Adrenal gland (tissue), 12 donors: ENCODE results near the gene ATPAF2. TPM values are rescaled to one million over a fixed set of nuclear protein-coding genes. Genes with fewer than 3 reads are reported as not detected.
A peak's percentile ranks its signal among the peaks of the same experiment; 100 is the strongest.

Source experiments
- DNase-seq, 7 donors: peaks; one replicate each; pipeline ENCODE4 v3.0.0-alpha.2; 2019 to 2020
- H3K27ac ChIP-seq, 5 donors: fragments of 200-600 bp; sonication (generic) in 4 of 5; 1 replicate in 3 of 5; 2 replicates in 2 of 5; pipeline versions ENCODE4 v1.5.1 to v1.8.0; 2016 to 2020; ENCODE audit warnings: mild to moderate bottlenecking in 1 of 5
- H3K27me3 ChIP-seq: fragments of 200-600 bp; 2 replicates; pipeline ENCODE4 v1.8.0; 2021
- H3K36me3 ChIP-seq, 2 donors: fragments of 200-600 bp; replicated peaks in 1 of 2; 1 replicate in 1 of 2; 2 replicates in 1 of 2; pipeline versions ENCODE4 v1.5.1 to v1.8.0; 2018 to 2022
- H3K4me1 ChIP-seq, 2 donors: fragments of 200-600 bp; replicated peaks in 1 of 2; 1 replicate in 1 of 2; 2 replicates in 1 of 2; pipeline versions ENCODE4 v1.5.1 to v1.8.0; 2018 to 2021
- H3K4me3 ChIP-seq, 4 donors: fragments of 200-600 bp; sonication (generic) in 3 of 4; one replicate each; pipeline ENCODE4 v1.5.1; 2016 to 2018
- H3K9me3 ChIP-seq, 3 donors: fragments of 200-600 bp; sonication (generic) in 1 of 3; replicated peaks in 1 of 3; 1 replicate in 2 of 3; 2 replicates in 1 of 3; pipeline versions ENCODE4 v1.5.1 to v1.8.0; 2016 to 2021
- CTCF ChIP-seq, 6 experiments: fragments of 450-650 bp in 4 of 6; fragments of 200-600 bp in 2 of 6; sonication (generic) in 1 of 6; IDR thresholded peaks; 1 replicate in 5 of 6; 2 replicates in 1 of 6; pipeline versions ENCODE4 v1.5.1 to v1.8.0; 2016 to 2021; ENCODE audit warnings: antibody characterized with exemption in 6 of 6, mild to moderate bottlenecking in 2 of 6, moderate library complexity in 1 of 6
- POLR2A ChIP-seq, 2 donors: fragments of 450-650 bp; IDR thresholded peaks; one replicate each; pipeline ENCODE4 v1.6.1; 2017; ENCODE audit warnings: antibody characterized with exemption in 2 of 2, mild to moderate bottlenecking in 2 of 2, moderate library complexity in 1 of 2
- WGBS, 4 donors: extraction: QIAGEN DNeasy Blood & Tissue Kit in 2 of 4; methylation state at CpG; one replicate each; pipeline versions ENCODE4 v1.1.5 to v1.1.7; 2013 to 2017; 5-methylcytosine and 5-hydroxymethylcytosine counted together
- intact Hi-C, 2 donors: fragments of 100-400 bp; cut with DNase I; formaldehyde crosslinking; loops; one replicate each; pipeline versions ENCODE4 v1.14.1 to v1.15.0; 2022 to 2023
- polyA plus RNA-seq, 3 donors: library from polyadenylated mRNA; stranded (reverse); fragments of 200-250 nt in 2 of 3; fragments of 350-450 nt in 1 of 3; fragmentation: Illumina TruSeq in 1 of 3; extraction: RNeasy Lipid Tissue Mini Kit (QIAGEN cat#74804) in 1 of 3; gene quantifications; one replicate each; pipeline ENCODE4 v1.2.3, GENCODE V29; 2013 to 2014
- total RNA-seq, 9 donors: library from RNA; depleted of rRNA in 4 of 9; stranded (reverse); fragments of >200 nt in 4 of 9; fragments of 120-200 nt in 1 of 9; fragmentation: NEBNext Ultra II Directional in 1 of 9; extraction: Animal tissue kit (Norgen Biotek cat#: 25700) in 1 of 9; gene quantifications; one replicate each; pipeline versions ENCODE4 v1.1.0 to v1.2.4, GENCODE V29; 2013 to 2023
- donor health status: healthy with polysubstance abuse.
- donor health status: Bipolar disorder and iron deficiency.
- donor health status: DM: yes; HTN: yes; CAD: no.
- donor health status: DM: no; HTN: no; CAD: no.
- donor health status: DM: no; HTN: no; CAD: no.
- donor health status: DM: yes; HTN: yes; CAD: no.

Gene ATPAF2
- total and polyA plus RNA-seq, 12 donors, result 32.5 to 68.6 (median 45.4) TPM

- no peaks in the 10 kb centered on the region for H3K36me3 ChIP-seq
- peak overlapping the region in 1 of 5 donors; percentile 21 for H3K27ac ChIP-seq
- intact Hi-C loops, result loop anchor here in 1 of 2 donors (10.0 kb wide), 1 partner anchor 45 kb away; the partner anchor contains the start of genes ATPAF2 and GID4
- H3K4me3 ChIP-seq, result no peak overlapping the region
- WGBS, 4 donors, result 66 to 77% (median 71%) methylated on average over 7 to 10 of the region's 10 CpGs
- no peaks in the 10 kb centered on the region for H3K27me3 ChIP-seq
- TF ChIP-seq CTCF (IDR thresholded peaks at IDR 0.05) (no peak), POLR2A (IDR thresholded peaks at IDR 0.05) (no peak)
- H3K4me1 ChIP-seq, result peaks cover 0 to 25% of the 10 kb centered on the region in 2 donors
- H3K9me3 ChIP-seq, result no peaks in the 10 kb centered on the region
- DNase-seq, result no peak
Observed at GRCh38 chr17:17989618-17990017, 49.4 kb downstream of the ATPAF2 start.

- no peak overlapping the region for H3K27ac ChIP-seq
- no peaks in the 10 kb centered on the region for H3K9me3 ChIP-seq
- H3K27me3 ChIP-seq, result no peaks in the 10 kb centered on the region
- intact Hi-C loops, result loop anchor here in 1 of 2 donors (10.0 kb wide), 1 partner anchor 46 kb away; the partner anchor contains the start of genes ATPAF2 and GID4
- peaks cover 0 to 21% of the 10 kb centered on the region in 2 donors for H3K4me1 ChIP-seq
- DNase-seq, result no peak
- H3K4me3 ChIP-seq, result no peak overlapping the region
- 93 to 97% (median 94%) methylated on average over 9 of the region's 9 CpGs for WGBS, 4 donors
- H3K36me3 ChIP-seq, result no peaks in the 10 kb centered on the region
- TF ChIP-seq CTCF (IDR thresholded peaks at IDR 0.05), result no peak
- TF ChIP-seq POLR2A (IDR thresholded peaks at IDR 0.05), result no peak
Observed at GRCh38 chr17:17989081-17989480, 49.9 kb downstream of the ATPAF2 start.

GRCh38 chr17:17988427-17988945, 50.5 kb downstream of the ATPAF2 start:
- no peak overlapping the region for H3K4me3 ChIP-seq
- intact Hi-C loops, result loop anchor here in 1 of 2 donors (10.0 kb wide), 1 partner anchor 46 kb away; the partner anchor contains the start of genes ATPAF2 and GID4
- no peak for TF ChIP-seq POLR2A (IDR thresholded peaks at IDR 0.05)
- no peaks in the 10 kb centered on the region for H3K36me3 ChIP-seq
- WGBS, 4 donors, result 88 to 95% (median 92%) methylated on average over 3 to 7 of the region's 7 CpGs
- no peak overlapping the region for H3K27ac ChIP-seq
- no peaks in the 10 kb centered on the region for H3K9me3 ChIP-seq
- no peaks in the 10 kb centered on the region for H3K27me3 ChIP-seq
- no peak for DNase-seq
- peaks cover 0 to 21% of the 10 kb centered on the region in 2 donors for H3K4me1 ChIP-seq

GRCh38 chr17:17987901-17988300, 51.1 kb downstream of the ATPAF2 start:
- Histone ChIP-seq H3K9me3 (no peaks in the 10 kb centered on the region), H3K27me3 (no peaks in the 10 kb centered on the region), H3K4me3 (no peak overlapping the region), H3K4me1 (peaks cover 0 to 21% of the 10 kb centered on the region in 2 donors), H3K27ac (no peak overlapping the region), H3K36me3 (no peaks in the 10 kb centered on the region)
- TF ChIP-seq CTCF (IDR thresholded peaks at IDR 0.05) (no peak), POLR2A (IDR thresholded peaks at IDR 0.05) (no peak)
- no peak for DNase-seq
- WGBS, 4 donors, result 87 to 91% (median 91%) methylated on average over 14 of the region's 14 CpGs
- intact Hi-C loops, result loop anchor here in 1 of 2 donors (10.0 kb wide), 1 partner anchor 47 kb away; the partner anchor contains the start of genes ATPAF2 and GID4
